Upper lobe of right lung (tissue), 1 donor: ENCODE data around the gene LRP1B. TPM values are rescaled to one million over a fixed set of nuclear protein-coding genes. Genes with fewer than 3 reads are reported as not detected.

ENCODE experiments used
- ATAC-seq: fragments of 200-7000 bp; cut with Tn5 transposase; one replicate; pipeline ENCODE4 v1.9.1; 2020; ENCODE audit warnings: mild to moderate bottlenecking, moderate library complexity
- DNase-seq: peaks from one replicate; pipeline ENCODE4 v3.0.0-alpha.2; 2020
- H3K27ac ChIP-seq: fragments of 200-600 bp; one replicate; pipeline ENCODE4 v1.8.0; 2022
- H3K27me3 ChIP-seq: fragments of 200-600 bp; one replicate; pipeline ENCODE4 v1.8.0; 2022; ENCODE audit warnings: mild to moderate bottlenecking
- H3K36me3 ChIP-seq: fragments of 200-600 bp; one replicate; pipeline ENCODE4 v1.8.0; 2022
- H3K4me1 ChIP-seq: fragments of 200-600 bp; one replicate; pipeline ENCODE4 v1.8.0; 2022
- H3K4me3 ChIP-seq: fragments of 200-600 bp; one replicate; pipeline ENCODE4 v1.8.0; 2022; ENCODE audit warnings: mild to moderate bottlenecking
- H3K9me3 ChIP-seq: fragments of 200-600 bp; one replicate; pipeline ENCODE4 v1.8.0; 2022
- intact Hi-C: fragments of 100-400 bp; cut with DNase I; formaldehyde crosslinking; loops from one replicate; pipeline ENCODE4 v1.11.0; 2022
- total RNA-seq: library from RNA; stranded (reverse); fragmentation: NEBNext Ultra II Directional; extraction: Animal tissue kit (Norgen Biotek cat#: 25700); gene quantifications from one replicate; pipeline ENCODE4 v1.2.1, GENCODE V29; 2021
- TF ChIP-seq, protein P1 (sequence below): fragments of 200-600 bp; IDR thresholded peaks from one replicate; pipeline ENCODE4 v1.8.0; 2022; ENCODE audit warnings: antibody characterized with exemption
- donor health status: DM: no; HTN: yes; CAD: no; lungs with severe emphysema.

Gene LRP1B
- total RNA-seq, 1 donor from 2014 or later, result 0.12 TPM

DNA sequence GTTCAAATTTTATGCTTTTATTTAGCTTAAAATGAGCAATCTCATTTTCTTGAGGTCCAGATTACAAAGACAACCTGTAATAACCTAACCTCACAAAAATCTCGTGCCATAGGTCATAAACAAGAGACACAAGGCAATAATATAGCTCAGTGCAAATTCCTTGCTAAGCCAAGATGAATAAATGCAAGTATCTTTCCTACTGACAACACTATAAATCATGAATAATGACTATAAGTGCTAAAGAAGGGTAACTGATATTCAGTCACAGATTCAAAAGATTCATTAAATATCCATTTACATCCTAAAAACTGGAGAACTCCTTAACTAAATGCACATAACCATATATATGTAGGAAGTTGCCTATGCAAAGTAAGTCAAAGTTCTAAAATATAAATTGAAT is 1641.6 kb downstream of the LRP1B start:
- no peak overlapping the region for H3K4me3 ChIP-seq
- TF ChIP-seq, protein P1, sequence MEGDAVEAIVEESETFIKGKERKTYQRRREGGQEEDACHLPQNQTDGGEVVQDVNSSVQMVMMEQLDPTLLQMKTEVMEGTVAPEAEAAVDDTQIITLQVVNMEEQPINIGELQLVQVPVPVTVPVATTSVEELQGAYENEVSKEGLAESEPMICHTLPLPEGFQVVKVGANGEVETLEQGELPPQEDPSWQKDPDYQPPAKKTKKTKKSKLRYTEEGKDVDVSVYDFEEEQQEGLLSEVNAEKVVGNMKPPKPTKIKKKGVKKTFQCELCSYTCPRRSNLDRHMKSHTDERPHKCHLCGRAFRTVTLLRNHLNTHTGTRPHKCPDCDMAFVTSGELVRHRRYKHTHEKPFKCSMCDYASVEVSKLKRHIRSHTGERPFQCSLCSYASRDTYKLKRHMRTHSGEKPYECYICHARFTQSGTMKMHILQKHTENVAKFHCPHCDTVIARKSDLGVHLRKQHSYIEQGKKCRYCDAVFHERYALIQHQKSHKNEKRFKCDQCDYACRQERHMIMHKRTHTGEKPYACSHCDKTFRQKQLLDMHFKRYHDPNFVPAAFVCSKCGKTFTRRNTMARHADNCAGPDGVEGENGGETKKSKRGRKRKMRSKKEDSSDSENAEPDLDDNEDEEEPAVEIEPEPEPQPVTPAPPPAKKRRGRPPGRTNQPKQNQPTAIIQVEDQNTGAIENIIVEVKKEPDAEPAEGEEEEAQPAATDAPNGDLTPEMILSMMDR, result no peak
- intact Hi-C loops, result no loop called here

DNA sequence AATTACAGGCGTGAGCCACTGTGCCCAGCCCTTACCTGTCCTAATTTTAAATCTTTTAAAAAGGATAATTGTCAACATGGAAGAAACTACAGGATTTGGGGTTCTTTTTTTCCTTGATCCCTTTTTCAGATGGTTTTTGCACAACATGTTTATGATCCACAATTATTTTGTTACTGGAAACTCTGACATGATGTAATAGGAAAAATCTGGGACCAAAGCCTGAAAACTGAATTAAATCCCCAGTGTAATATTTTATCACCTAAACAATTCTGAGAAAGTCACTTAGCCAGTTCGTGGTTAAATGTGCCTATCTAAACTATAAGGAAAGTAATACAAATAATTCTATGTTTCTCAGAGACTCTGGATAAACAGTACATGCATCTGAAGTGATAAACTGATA is 1649.7 kb downstream of the LRP1B start:
- no peak for DNase-seq
- TF ChIP-seq, protein P1, result no peak
- H3K4me3 ChIP-seq, result no peak overlapping the region
- intact Hi-C loops, result no loop called here
- H3K36me3 ChIP-seq, result no peaks in the 10 kb centered on the region
- ATAC-seq, result no peak
- no peaks in the 10 kb centered on the region for H3K27me3 ChIP-seq
- H3K4me1 ChIP-seq, result no peaks in the 10 kb centered on the region
- H3K27ac ChIP-seq, result no peak overlapping the region
- H3K9me3 ChIP-seq, result no peaks in the 10 kb centered on the region

More for the DNA sequence above, 1641.6 kb downstream of the LRP1B start:
- DNase-seq (no peak), ATAC-seq (no peak)
- Histone ChIP-seq H3K9me3 (no peaks in the 10 kb centered on the region), H3K27me3 (no peaks in the 10 kb centered on the region), H3K27ac (no peak overlapping the region), H3K36me3 (no peaks in the 10 kb centered on the region), H3K4me1 (no peaks in the 10 kb centered on the region)

DNA sequence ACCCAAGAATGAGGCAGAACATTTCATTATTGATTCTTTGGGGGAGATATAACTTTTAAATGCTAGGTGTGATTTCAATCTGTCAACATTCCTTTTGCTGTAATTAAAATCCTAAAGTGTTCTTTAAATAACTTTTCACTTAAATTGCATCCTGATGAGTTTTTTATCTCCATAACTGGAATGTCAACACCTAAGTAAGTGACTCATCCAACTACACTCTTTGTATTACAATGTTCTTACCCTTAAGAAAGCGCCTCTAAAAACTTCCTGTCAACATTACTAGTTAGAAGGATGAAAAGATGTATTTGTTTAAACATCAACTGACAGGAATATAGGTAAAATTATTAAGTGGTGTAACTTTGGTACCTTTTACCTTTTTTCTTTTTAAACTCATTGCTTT is 1657.0 kb downstream of the LRP1B start:
- Histone ChIP-seq H3K9me3 (no peaks in the 10 kb centered on the region), H3K27me3 (no peaks in the 10 kb centered on the region), H3K4me3 (no peak overlapping the region), H3K27ac (no peak overlapping the region), H3K4me1 (no peaks in the 10 kb centered on the region), H3K36me3 (no peaks in the 10 kb centered on the region)
- intact Hi-C loops, result no loop called here
- DNase-seq (no peak), ATAC-seq (no peak)
- TF ChIP-seq, protein P1, result no peak

DNA sequence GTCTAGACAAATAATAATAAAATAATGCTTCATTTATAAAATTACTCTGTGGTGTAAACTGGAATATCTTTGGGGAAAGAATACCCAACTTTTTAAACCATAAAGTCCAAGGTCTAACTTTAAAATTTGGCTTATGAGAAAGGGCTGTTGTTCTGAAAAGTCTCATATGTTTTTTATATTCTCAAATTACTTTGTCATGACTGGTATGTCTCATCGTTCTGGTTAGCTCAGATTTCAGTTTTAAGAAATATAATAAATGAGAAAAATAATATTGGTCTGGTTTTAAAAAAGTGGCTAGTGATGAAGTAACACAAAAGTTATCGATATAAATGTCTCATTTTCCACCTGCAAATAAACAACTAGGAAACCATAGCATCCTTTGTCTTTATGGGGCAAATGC is 1658.1 kb downstream of the LRP1B start:
- TF ChIP-seq, protein P1, result no peak
- Histone ChIP-seq H3K4me1 (no peaks in the 10 kb centered on the region), H3K9me3 (no peaks in the 10 kb centered on the region), H3K4me3 (no peak overlapping the region), H3K27me3 (no peaks in the 10 kb centered on the region), H3K36me3 (no peaks in the 10 kb centered on the region), H3K27ac (no peak overlapping the region)
- DNase-seq (no peak), ATAC-seq (no peak)
- intact Hi-C loops, result no loop called here

DNA sequence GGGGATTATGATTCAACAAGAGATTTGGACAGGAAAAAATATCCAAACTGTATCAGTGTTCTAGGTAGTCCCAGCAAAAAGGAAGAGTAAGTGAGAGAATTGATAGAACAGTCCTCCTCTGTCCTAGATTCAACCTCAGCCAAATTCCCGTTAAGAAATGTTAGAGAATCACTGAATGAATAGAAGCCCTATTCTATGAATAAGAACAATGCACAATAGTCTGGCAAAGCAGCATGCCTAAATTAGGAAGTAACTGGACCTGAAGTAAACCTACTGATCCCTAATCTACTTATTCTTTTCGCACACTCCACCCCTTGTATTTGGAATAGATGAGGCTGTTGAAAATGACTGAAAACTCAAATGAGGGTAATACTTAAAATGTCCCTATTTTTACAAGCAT is 1665.5 kb downstream of the LRP1B start:
- TF ChIP-seq, protein P1, result no peak
- Histone ChIP-seq H3K27ac (no peak overlapping the region), H3K27me3 (no peaks in the 10 kb centered on the region), H3K36me3 (no peaks in the 10 kb centered on the region), H3K4me3 (no peak overlapping the region), H3K4me1 (no peaks in the 10 kb centered on the region), H3K9me3 (no peaks in the 10 kb centered on the region)
- intact Hi-C loops, result no loop called here
- ATAC-seq (no peak), DNase-seq (no peak)

DNA sequence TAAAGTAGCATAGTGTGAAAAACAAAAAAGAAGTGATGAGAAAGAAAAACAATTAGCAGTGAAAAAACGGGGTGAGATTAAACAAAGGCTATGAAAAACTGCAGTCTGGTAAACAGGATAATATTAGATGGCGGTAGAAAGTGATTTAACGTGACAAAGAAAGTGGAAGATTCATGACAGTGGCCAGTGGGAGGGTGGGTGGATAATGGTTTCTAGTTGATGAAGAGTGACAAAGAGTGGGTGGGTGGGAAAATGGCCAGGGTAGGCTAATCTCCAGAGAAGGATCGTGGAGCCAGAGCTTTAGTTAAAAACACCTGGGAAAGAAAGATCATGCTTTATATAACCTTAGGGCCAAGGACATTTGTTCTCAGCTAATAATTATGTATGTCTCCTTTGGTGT is 1667.8 kb downstream of the LRP1B start:
- TF ChIP-seq, protein P1, result no peak
- Histone ChIP-seq H3K4me1 (no peaks in the 10 kb centered on the region), H3K36me3 (no peaks in the 10 kb centered on the region), H3K9me3 (no peaks in the 10 kb centered on the region), H3K27ac (no peak overlapping the region), H3K27me3 (no peaks in the 10 kb centered on the region), H3K4me3 (no peak overlapping the region)
- ATAC-seq (no peak), DNase-seq (no peak)
- intact Hi-C loops, result no loop called here
